ENCODE measurements around the gene LKAAEAR1. TPM values are rescaled to one million over a fixed set of nuclear protein-coding genes. Genes with fewer than 3 reads are reported as not detected.

LKAAEAR1 gene
- total and polyA plus RNA-seq, 2 of the 13 experiments (the other 11 are each of a cell fraction or from before 2014, with no cell fraction given) = not detected

DNA sequence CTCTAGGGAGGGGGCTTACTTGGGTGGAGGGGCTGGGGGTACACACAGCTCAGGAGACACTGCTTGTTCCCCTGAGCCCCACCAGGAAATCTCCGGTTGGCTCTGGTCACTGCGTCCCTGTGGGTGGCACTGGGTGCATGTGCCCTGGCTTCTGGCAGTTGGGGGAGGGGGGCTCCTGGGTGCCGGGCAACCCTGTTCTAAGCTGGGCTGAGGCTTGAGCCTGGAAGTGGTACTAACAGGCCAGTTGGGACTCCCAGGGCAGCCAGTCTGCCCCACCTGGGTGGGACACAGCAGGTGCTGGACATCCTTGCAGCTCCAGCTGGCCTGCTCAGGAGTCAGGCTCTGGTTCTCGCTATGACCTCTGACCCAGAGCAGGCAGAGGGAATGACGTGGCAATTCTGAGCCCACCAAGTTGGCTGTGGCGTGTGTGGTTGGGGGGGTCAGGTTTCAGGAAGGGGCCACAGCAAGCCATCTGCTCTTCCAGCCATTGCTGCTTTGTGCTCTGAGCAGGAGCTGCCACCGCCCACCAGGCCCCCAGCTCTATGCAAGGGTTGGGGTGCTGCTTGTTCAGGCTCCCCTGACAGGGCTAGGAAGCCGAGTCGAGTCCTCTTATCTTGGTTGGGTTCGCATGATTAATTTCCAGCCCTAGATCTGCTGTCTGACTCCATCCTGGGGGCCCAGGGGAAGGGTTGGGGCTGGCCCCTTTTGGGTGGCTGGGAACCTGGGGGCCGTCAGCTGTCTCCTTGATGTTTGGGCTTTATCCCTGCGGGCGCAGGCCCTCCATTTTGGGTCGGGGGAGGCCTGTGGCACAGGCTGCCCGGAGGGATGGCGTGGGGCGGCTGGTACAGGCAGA lies 47.6 kb downstream of the LKAAEAR1 start (continued):
- TF ChIP-seq, protein P1, sequence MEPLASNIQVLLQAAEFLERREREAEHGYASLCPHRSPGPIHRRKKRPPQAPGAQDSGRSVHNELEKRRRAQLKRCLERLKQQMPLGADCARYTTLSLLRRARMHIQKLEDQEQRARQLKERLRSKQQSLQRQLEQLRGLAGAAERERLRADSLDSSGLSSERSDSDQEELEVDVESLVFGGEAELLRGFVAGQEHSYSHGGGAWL (CRISPR knock-in tag; IDR thresholded peaks at IDR 0.05) = peak; percentile 75
- TF ChIP-seq HNRNPL (IDR thresholded peaks at IDR 0.05; ENCODE audit: low read depth, low read length) (peak; percentile 98), SAP130 (CRISPR knock-in tag; IDR thresholded peaks at IDR 0.05; ENCODE audit: low read depth) (peak; percentile 38), ZBTB8A (CRISPR knock-in tag; IDR thresholded peaks at IDR 0.05; ENCODE audit: borderline replicate concordance, low read depth) (no peak), CREB1 (IDR thresholded peaks at IDR 0.05) (peak; percentile 84), CREB1 (CRISPR knock-in tag; IDR thresholded peaks at IDR 0.05) (no peak), SOX13 (IDR thresholded peaks at IDR 0.05) (no peak), SOX13 (CRISPR knock-in tag; conservative IDR thresholded peaks at IDR 0.05 in 1 of 2, IDR thresholded peaks at IDR 0.05 in 1 of 2) (peak in 1 of 2 experiments; percentile 23; a peak in 2 of 4 replicates), ZNF230 (CRISPR knock-in tag; IDR thresholded peaks at IDR 0.05) (no peak), EP300 (IDR thresholded peaks at IDR 0.05; ENCODE audit: low read depth in 2 of 2, low read length in 2 of 2) (peak in 1 of 2 experiments; percentile 21; a peak in 1 of 4 replicates), EP300 (CRISPR knock-in tag; IDR thresholded peaks at IDR 0.05; ENCODE audit: borderline replicate concordance) (peak; percentile 8; the same call in 1 of the 2 replicates), ZNF780A (CRISPR knock-in tag; IDR thresholded peaks at IDR 0.05) (no peak), ZNF652 (CRISPR knock-in tag; IDR thresholded peaks at IDR 0.05; ENCODE audit: borderline replicate concordance, low read depth) (no peak), ZNF138 (CRISPR knock-in tag; IDR thresholded peaks at IDR 0.05; ENCODE audit: low read depth) (0 out of 2 replicates have a peak, but pooled peaks have one; percentile 61), HDAC1 (CRISPR knock-in tag; IDR thresholded peaks at IDR 0.05) (peak; percentile 55; the same call in 1 of the 2 replicates), SIX4 (CRISPR knock-in tag; IDR thresholded peaks at IDR 0.05) (peak; percentile 94), ZNF263 (CRISPR knock-in tag; IDR thresholded peaks at IDR 0.05) (no peak), HIVEP1 (CRISPR knock-in tag; IDR thresholded peaks at IDR 0.05) (peak; percentile 81), EED (CRISPR knock-in tag; IDR thresholded peaks at IDR 0.05) (peak; percentile 92; the same call in 1 of the 2 replicates)
- TF ChIP-seq, protein P2, sequence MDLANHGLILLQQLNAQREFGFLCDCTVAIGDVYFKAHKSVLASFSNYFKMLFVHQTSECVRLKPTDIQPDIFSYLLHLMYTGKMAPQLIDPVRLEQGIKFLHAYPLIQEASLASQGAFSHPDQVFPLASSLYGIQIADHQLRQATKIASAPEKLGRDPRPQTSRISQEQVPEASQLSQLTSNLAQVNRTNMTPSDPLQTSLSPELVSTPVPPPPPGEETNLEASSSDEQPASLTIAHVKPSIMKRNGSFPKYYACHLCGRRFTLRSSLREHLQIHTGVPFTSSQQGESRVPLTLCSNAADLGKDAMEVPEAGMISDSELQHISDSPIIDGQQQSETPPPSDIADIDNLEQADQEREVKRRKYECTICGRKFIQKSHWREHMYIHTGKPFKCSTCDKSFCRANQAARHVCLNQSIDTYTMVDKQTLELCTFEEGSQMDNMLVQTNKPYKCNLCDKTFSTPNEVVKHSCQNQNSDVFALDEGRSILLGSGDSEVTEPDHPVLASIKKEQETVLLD (CRISPR knock-in tag; IDR thresholded peaks at IDR 0.05; ENCODE audit: low read depth) = peak; percentile 3; the same call in 1 of the 2 replicates
- TF ChIP-seq, protein P3, sequence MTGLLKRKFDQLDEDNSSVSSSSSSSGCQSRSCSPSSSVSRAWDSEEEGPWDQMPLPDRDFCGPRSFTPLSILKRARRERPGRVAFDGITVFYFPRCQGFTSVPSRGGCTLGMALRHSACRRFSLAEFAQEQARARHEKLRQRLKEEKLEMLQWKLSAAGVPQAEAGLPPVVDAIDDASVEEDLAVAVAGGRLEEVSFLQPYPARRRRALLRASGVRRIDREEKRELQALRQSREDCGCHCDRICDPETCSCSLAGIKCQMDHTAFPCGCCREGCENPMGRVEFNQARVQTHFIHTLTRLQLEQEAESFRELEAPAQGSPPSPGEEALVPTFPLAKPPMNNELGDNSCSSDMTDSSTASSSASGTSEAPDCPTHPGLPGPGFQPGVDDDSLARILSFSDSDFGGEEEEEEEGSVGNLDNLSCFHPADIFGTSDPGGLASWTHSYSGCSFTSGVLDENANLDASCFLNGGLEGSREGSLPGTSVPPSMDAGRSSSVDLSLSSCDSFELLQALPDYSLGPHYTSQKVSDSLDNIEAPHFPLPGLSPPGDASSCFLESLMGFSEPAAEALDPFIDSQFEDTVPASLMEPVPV (CRISPR knock-in tag; IDR thresholded peaks at IDR 0.05) = peak; percentile 48
- TF ChIP-seq, protein P4, sequence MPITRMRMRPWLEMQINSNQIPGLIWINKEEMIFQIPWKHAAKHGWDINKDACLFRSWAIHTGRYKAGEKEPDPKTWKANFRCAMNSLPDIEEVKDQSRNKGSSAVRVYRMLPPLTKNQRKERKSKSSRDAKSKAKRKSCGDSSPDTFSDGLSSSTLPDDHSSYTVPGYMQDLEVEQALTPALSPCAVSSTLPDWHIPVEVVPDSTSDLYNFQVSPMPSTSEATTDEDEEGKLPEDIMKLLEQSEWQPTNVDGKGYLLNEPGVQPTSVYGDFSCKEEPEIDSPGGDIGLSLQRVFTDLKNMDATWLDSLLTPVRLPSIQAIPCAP (CRISPR knock-in tag; IDR thresholded peaks at IDR 0.05; ENCODE audit: low read depth) = no peak; the same call in 1 of the 2 replicates
- TF ChIP-seq, protein P5, sequence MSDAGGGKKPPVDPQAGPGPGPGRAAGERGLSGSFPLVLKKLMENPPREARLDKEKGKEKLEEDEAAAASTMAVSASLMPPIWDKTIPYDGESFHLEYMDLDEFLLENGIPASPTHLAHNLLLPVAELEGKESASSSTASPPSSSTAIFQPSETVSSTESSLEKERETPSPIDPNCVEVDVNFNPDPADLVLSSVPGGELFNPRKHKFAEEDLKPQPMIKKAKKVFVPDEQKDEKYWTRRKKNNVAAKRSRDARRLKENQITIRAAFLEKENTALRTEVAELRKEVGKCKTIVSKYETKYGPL (CRISPR knock-in tag; IDR thresholded peaks at IDR 0.05) = no peak
- TF ChIP-seq, protein P6, sequence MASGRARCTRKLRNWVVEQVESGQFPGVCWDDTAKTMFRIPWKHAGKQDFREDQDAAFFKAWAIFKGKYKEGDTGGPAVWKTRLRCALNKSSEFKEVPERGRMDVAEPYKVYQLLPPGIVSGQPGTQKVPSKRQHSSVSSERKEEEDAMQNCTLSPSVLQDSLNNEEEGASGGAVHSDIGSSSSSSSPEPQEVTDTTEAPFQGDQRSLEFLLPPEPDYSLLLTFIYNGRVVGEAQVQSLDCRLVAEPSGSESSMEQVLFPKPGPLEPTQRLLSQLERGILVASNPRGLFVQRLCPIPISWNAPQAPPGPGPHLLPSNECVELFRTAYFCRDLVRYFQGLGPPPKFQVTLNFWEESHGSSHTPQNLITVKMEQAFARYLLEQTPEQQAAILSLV (CRISPR knock-in tag; IDR thresholded peaks at IDR 0.05; ENCODE audit: borderline replicate concordance) = no peak; the same call in 1 of the 2 replicates

All from HepG2 (cell line).